Activated T-cell treated with anti-CD3 and anti-CD28 coated beads, Interleukin-2, amount 50 U/mL, for 1 hour (primary cell): ENCODE measurements around the gene LSM11.

ENCODE experiments used
- DNase-seq: peaks from one replicate; pipeline ENCODE4 v3.0.0-alpha.2; 2020

Gene LSM11

GRCh38 chr5:157735991-157736390 is 7.5 kb upstream of the LSM11 start:
- DNase-seq = no peak

GRCh38 chr5:157739388-157740228 is 3.9 kb upstream of the LSM11 start:
- no peak for DNase-seq

DNA sequence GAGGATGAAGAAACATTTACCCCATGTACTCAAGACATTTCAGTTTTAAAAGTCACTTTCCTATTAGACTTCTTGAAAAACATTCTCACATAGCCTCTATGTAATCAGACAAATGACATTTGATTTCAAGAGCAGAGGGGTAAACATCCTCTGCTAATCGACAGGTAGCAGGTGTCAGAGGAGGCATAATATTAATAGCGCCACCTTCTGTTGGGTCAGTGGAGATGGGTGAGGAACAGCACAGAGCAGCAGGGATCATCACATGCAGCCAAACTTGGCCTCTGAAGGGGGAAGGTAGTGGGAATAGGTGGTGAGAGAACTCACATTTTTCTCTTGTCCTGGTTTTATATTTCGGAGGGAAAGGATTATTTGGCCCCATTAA is 3.3 kb upstream of the LSM11 start:
- DNase-seq = no peak

GRCh38 chr5:157741131-157741530 is 2.4 kb upstream of the LSM11 start:
- no peak for DNase-seq

DNA sequence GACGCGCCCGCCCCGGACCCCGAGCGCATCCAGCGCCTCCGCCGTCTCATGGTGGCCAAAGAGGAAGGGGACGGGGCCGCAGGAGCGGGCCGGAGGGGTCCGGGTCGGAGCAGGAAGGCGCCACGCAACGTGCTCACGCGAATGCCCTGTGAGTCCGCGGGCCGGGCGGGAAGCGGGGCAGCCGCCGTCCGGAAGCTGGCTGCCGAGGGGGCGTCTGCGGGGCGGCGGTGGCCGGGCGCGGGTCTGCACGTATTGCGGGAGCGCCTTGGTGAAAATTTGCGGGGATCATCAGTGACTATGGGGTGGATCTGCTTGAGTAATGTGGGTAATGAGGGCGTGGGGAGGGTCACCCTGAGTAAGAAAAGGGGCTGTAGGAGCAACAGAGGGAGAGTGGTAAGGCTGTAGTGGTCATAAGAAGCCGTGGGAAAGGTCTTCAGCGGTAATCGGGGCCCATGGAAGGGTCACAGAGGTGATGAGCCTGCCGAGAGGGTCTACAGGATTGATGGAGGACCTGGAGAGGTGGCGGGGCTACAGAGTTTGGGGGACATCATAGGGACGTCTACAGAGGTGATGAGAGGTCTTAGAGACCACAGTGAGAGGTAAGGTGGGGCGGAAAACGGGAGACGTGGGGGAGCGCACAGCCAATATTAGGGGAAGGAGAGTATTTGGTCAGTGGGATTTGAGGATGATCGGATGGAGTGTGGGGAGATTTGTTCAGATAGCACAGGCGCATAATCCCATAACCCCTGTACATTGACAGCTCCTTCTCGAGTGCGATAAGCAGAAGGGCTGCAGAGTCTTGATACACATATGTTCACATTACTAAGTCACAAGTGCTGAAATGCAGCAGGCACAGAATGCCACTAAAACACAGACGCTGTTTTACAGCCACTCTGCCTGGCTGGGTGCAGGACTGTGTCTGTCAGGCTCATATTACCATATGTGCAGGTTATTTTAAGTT is 819 bp downstream of the LSM11 start:
- DNase-seq = no peak

GRCh38 chr5:157745041-157745456 is 1.5 kb downstream of the LSM11 start:
- no peak for DNase-seq

DNA sequence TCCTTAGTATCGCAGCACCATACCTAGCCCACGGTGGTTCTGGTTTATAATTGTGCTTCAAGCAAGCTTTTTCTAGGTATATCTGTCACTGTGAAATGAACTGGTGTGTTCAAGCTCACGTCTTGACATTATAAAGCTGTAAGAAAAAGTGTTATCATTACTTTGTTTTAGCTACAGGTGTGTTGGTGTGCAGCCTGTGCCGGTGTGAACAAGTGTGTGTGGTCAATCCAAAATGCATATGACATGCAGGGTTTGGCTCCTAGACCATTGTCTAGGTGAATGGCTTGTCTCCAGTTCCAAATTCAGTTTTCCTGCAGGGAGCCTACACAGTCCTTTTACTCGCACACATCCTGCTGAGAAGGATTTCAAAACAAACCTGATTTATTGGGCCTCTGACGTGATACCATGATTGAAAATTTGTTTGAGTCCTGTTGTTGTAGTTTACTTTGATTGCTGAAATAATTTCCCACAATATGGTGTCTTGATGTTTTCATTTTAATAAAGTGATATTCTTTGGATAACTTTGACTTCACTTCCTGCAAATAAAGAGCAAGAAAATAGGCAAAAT is 3.7 kb downstream of the LSM11 start:
- DNase-seq = no peak

DNA sequence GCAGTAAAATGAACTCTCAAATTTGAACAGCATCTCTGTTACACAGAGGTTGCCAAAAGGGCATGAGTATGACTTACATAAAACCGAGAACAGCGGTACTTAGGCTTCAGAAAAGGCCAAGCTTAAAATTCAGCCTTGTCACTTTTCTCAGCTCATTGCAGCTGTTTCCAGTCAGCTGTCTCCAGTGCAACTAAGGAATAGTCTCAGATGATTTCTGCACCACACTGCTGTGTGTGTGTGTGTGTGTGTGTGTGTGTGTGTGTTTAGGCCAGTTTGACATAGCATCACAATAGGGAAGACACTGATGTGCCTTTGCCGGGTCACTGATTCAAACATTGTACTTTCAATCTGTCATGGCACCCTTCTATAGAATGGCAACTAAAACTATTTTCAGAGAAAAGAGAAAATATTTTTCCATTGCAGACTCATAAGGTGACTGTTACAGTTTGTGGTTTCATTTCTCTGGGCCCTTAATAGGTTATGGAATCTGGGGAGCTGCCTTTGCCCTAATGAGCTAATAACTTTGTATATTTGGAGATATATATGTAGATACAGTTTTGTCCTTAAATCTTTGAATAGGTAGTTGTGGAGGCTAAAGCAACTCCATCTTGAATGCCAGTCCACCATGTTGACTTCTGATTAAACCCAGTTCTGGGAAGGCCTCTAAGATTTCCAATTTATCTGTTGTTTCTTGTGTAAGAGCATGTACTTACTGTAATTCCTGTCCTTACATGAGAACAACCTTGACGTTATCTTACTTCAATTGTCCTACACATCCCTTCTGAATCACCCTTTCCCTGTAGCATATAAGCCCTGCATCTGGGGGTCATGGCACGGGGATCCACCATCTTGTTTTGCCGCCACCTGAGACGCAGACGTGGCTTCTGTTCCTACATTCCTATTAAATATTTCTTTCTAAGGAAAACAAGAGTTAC is 4.5 kb downstream of the LSM11 start:
- no peak for DNase-seq

- DNase-seq = no peak
These were observed 5.4 kb downstream of the LSM11 start for GRCh38 chr5:157748760-157749461.

DNA sequence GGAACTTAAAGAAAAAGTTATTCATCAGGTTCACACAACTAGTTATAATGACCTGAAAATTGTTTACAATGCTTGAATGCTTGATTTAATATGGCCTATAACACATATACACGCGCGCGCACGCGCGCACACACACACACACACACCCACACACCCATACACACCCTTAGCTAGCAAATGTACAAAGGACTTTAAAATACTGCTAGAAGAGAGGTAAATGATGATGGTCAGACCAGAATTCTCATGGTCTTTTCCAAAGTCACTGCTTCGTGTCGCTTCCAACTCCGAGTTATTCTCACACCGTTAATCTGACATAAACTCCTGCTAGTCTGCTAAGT is 5.9 kb downstream of the LSM11 start:
- no peak for DNase-seq

GRCh38 chr5:157750320-157750719 is 6.8 kb downstream of the LSM11 start:
- no peak for DNase-seq

GRCh38 chr5:157756122-157756521 is 12.6 kb downstream of the LSM11 start:
- no peak for DNase-seq

DNA sequence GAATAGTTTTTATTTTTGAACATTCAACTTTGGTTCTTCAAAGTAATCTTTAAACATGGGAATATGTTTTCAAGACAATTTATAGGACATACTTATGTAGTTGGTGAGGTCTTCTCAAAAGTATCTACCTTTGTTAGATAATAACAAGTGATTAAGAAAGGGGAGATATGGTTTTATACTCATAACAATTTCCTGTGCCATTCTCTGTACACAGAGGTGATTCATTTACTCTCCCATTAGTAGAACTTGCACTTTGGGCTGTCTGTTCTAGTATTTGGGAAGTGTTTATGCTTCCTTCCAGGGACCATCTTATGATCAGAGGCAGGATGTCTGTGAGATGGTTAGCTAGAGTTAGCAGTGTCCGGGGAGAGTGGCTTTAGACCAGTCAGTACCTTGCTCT is 15.2 kb downstream of the LSM11 start:
- DNase-seq = no peak

GRCh38 chr5:157761690-157762621 is 18.4 kb downstream of the LSM11 start:
- DNase-seq = no peak

GRCh38 chr5:157764531-157764930 is 21.0 kb downstream of the LSM11 start:
- no peak for DNase-seq

DNA sequence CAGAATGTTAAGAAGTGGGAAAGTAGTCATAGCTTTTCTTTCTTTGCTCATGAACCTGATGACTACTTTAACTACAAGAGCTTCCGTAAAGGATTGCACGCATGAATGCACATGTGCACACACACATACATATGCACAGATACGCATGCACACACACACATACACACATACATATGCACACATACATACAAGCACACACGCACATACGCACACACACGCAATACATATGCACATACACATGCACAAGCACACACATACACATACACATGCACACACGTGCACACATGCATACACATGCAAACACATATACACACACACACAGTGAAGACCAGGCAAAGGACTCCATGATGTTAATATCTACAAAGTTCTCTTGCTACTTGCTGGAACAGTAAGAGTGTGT is 22.9 kb downstream of the LSM11 start:
- no peak for DNase-seq

- no peak for DNase-seq
These were observed 23.4 kb downstream of the LSM11 start for GRCh38 chr5:157766902-157767301.

DNA sequence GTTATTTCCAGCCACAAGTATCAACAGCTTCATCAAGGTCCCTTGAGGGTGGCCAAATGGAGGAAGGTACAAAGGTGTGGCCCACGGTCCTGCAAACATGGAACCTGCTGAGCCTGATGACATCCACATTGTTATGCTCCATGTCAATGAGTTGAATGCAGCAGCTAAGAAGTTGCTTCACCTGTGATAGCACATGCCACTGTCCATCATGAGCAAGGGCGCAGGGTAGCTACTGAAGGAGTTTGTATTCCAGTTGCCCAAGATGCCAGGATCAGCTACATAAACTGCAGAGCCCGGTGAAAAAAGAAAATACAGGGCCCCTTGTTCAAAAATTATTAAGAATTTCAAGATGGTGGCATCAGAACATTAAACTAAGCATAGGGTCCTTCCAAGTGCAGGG is 24.2 kb downstream of the LSM11 start:
- DNase-seq = no peak

DNA sequence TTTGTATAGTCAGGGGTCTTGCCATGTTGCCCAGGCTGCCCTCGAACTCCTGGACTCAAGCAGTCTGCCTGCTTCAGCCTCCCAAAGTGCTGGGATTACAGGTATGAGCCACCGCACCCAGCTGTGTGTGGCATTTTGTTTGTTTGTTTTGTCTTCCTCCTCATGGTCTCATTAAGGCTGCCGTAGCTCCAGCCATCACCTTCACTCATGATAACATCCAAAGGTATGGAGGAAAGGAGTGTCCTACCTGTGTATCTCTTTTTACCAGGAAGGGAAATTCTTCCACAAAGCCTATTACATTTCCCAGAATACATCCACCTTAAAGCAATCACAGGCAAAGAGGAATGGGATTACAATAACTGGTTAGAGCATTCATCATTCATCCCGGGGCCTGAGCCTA is 27.2 kb downstream of the LSM11 start:
- no peak for DNase-seq

GRCh38 chr5:157772127-157772526 is 28.6 kb downstream of the LSM11 start:
- DNase-seq = no peak
